NCI-H146 treated with DMSO at 0.1 percent for 48 hours (cell line): ENCODE measurements around the gene CDC34.

ENCODE experiments used
- DNase-seq: peaks from one replicate; lab custom pipeline; 2025; ENCODE audit not compliant: unreplicated experiment; lab: John Stamatoyannopoulos, UW

CDC34 gene

DNA sequence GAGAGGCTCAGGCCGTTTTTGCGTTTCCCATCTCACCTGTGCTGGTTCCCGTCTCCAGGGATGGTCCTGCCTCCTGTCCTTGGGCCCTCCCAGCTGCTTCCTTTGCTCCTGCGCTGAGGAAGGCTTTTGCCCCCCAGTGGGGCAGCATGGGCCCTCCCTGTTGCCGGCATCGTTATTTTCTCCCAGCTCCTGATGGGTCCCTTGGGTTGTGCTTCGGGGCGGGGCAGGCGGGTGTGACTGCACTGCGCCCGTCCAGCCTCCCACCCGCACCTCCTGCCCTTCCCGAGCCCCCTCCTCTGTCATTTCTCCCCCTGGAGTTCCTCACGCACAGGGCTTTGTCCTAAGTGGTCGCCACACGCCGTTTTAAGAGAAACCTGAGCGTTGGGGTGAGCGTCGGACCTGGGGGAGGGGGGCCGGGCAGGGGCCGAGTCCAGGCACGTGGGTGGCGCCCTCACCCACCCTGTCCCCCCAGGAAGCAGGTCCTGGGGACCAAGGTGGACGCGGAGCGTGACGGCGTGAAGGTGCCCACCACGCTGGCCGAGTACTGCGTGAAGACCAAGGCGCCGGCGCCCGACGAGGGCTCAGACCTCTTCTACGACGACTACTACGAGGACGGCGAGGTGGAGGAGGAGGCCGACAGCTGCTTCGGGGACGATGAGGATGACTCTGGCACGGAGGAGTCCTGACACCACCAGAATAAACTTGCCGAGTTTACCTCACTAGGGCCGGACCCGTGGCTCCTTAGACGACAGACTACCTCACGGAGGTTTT lies 9.5 kb downstream of the CDC34 start:
- no peak for DNase-seq

DNA sequence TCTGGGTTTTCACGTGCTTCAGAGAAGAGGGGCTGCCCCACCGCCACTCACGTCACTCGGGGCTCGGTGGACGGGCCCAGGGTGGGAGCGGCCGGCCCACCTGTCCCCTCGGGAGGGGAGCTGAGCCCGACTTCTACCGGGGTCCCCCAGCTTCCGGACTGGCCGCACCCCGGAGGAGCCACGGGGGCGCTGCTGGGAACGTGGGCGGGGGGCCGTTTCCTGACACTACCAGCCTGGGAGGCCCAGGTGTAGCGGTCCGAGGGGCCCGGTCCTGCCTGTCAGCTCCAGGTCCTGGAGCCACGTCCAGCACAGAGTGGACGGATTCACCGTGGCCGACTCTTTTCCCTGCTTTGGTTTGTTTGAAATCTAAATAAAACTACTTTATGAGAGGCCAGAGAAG lies 10.1 kb downstream of the CDC34 start:
- DNase-seq, result no peak

DNA sequence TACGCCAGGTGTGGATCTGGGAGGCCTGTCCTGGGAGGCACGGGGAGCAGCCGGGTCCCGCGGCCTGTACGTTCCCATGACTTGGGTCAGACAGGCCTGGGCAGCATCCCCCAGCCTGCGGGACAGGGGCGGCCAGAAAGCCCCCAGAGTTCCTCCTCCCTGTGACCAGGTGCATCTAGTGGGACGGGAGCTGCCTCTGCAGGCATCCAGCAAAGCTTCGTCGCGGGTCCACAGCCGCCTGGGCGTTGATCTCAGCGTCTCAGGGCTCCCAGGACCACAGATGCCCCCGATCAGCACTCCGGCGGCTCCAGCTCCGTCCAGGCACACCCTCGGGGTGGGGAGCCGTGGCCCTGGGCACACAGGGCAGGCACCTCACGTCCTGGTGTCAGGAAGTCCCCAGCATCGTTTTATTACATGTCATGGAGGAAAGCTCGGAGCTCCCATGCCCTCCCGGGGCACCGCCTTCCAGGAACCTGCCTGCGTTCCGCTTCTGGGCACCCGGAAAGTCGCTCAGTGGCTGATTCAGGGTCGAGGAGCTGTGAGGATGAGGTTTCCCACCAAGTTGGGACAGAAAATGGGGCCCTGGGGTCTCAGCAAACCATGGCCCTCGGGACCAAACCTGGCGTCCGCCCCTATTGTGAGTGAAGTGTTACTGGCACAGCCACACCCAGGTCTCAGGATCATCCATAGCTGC lies 10.8 kb downstream of the CDC34 start:
- DNase-seq, result no peak

DNA sequence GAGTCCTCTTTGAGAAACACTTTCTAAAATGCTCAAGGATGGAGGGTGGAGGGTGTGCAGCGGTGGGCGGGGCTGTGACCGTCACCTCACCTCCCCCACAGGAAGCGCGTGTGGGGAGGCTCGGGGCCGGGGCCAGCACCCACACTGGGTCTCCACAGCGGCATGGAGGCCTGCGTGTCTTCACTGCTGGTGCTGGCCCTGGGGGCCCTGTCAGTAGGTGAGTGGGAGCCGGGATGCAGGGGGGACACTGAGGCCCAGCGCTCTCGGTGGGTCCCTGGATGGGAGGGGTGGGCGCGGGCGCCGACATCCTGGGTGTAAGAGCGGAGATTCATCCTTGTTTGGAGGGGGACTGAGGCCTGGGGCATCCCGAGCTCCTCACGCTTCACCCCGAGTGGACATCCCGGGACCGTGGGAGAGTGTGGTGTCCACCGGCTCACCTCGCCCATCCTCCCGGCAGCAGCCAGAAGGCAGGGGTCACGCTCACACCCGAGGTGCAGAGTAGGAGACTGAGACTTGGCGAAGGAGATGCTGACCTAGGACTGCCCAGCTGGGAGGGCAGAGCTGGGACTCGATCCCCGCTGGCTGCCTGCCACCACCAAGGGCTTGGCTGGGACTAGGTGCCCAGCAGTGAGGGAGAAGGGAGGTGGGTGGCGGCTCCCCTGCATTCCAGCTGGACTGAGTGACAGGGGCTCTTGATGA lies 12.5 kb downstream of the CDC34 start, which contains the start of gene GZMM:
GZMM (plus strand) TSS at position 144 of the 699 bp plus-strand sequence; CDS start at position 163, 19 bp downstream.
- no peak for DNase-seq

DNA sequence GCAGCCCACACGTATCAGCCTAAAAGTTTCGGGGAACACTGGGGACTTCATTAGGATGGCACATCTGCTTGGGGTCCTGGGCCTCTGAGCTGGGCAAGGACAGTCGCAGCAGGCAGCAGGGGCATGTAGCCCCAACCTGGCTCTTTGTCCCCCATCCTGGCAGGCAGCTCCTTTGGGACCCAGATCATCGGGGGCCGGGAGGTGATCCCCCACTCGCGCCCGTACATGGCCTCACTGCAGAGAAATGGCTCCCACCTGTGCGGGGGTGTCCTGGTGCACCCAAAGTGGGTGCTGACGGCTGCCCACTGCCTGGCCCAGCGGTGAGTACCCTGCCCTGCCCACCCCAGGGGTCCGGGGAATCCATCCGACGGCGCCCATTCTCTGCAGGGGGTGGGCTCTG lies 15.6 kb downstream of the CDC34 start:
- DNase-seq, result no peak

DNA sequence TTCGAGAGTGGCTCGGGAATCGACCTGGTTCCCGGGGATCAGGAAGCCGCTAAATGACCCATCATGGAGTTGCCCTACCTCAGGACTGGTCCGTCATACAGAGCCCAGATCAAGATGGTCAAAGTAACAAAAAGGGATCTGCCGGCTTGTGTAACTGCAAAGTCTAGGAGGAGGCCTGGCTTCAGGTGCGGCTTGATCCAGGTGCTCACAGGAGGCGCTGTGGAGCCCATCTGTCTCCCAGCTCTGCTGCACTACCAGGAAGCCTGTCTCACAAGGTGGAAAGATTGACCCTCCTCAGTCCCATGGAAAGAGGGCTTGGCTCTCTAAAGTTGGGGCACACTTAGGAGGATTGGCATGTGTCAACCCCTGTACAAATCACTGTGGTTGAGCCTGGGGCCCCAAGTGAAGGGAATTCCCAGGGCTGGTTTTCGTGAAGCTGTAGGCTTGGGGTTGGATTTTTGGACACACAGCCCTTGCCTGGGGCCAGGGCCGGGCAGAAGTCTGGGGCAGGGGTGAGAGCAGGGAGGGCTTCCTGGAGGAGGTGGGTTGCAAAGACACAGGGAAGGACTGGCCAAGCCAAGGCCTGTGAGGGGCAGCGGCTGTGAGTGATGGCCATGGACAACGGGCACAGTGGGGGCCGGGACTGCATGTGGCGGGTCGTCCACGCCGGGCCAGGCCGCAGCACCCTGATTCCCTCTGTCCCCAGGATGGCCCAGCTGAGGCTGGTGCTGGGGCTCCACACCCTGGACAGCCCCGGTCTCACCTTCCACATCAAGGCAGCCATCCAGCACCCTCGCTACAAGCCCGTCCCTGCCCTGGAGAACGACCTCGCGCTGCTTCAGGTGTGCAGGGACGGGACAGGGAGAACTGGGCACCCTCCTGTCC lies 16.5 kb downstream of the CDC34 start:
- no peak for DNase-seq

DNA sequence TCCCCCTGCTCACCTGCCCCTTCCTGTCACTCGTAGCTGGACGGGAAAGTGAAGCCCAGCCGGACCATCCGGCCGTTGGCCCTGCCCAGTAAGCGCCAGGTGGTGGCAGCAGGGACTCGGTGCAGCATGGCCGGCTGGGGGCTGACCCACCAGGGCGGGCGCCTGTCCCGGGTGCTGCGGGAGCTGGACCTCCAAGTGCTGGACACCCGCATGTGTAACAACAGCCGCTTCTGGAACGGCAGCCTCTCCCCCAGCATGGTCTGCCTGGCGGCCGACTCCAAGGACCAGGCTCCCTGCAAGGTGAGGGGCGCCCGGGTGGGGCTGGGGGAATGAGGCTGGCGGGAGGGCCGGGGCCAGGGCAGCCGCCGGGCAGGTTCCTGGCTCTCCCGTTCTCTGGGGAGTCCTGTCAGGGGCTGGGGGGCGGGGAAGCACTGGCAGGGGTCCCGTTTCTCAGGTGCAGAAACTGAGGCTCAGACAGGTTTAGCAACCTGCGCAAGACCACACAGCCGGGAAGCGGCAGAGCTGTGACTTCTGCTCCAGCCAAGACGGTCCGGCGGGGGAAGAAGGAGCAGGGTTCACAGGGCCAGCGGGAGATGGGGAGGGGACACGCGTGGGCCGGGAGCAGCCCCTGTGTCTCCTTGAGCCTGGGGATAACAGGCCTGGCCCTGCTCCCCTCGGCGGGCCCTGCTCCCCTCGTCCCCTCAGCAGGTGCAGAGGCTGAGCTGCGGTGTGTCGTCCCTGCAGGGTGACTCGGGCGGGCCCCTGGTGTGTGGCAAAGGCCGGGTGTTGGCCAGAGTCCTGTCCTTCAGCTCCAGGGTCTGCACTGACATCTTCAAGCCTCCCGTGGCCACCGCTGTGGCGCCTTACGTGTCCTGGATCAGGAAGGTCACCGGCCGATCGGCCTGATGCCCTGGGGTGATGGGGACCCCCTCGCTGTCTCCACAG lies 17.6 kb downstream of the CDC34 start:
- DNase-seq, result no peak

DNA sequence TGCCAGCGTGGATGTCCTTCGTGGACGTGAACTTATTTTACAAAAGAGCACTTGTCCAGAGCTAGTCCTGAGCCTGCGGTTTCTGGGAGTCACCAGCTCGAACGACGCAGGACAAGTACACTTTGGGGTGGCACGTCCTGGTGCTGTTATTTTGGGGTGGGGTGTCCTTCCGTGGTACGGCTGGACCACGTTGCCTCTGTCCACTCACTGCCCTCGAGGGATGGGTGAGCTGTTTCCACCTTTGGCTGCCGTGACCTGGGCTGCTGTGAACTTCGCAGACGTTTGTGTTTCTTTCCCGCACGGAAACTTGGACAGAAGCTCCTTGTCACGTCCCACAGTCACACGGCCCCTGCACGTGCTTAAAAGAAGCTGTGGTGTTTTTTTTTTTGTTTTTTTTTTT lies 23.3 kb downstream of the CDC34 start:
- DNase-seq, result no peak

DNA sequence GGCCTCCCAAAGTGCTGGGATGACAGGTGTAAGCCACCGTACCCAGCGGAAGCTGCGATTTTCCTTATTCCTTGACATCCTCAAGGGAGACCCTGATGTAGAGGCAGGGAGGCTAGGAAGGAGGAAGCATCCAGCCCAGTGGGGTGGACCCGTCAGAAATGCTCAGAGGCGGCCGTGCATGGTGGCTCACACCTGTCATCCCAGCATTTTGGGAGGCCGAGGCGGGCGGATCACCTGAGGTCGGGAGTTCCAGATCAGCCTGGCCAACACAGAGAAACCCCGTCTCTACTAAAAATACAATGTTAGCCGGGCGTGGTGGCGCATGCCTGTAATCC lies 23.9 kb downstream of the CDC34 start:
- DNase-seq, result no peak

DNA sequence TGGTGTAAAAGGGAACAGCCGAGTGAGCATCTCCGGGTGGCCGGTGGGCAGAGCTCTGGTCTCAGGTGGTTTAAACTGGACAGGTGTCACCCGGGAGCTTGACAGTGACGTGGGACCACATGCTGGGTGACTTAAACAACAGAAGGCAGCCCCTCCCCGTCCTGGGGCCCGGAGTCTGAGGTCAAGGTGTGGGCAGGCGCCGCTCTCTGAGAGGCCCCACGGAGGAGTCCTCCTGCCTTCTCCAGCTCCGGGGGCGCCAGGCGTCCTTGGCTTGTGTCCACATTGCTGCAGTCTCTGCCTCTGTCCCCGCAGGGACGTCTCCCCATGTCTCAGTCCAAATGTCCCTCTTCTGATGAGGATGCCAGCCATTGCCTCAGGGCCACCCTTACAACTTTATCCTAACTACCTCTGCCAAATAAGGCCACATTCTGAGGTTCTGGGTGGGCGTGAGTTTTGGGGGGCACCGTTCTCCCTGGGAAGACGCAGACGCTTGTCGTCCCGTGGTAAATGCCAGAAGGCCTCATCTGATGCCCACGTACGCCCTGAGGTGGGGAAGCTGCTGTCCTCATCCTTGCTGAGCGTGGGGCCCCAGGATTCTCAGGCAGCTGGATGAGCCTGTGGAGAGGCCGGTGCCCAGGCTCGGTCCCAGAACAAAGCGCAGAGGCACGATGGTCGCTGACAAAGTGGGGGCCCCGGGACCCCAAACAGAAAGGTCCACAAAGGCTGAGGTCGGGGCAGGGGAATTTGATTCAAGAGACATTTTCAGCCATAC lies 25.2 kb downstream of the CDC34 start:
- no peak for DNase-seq

DNA sequence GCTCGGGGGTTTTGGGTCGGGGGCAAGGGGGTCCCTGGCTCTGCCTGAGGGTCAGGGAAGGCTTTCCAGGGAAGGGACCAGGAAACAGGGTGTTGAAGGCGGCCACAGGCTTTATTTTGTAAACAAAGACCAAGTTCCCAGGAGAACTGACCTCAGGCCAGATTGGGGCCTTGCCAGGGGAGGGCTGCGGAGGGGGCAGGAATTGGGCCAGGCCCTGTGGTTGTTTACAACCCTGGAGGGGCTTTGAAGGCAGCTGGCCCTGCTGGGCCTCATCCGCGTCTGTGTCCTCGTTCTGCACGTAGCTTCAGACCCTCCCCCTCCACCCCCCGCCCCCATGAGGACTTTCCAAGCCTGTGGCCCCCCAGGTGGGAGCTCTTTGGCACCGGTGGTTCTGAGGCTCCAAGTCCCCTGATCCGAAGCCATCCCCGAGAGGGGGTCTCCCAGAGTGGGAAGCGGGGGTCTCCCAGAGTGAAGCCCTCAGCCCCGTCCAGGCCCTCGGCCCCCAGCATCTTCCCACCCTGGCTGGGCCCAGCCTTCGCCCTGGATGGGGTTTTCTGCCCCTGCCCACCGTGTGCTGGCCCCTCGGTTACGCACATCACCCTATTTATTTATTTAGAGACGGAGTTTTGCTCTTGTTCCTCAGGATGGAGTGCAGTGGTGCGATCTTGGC lies 27.3 kb downstream of the CDC34 start:
- no peak for DNase-seq

DNA sequence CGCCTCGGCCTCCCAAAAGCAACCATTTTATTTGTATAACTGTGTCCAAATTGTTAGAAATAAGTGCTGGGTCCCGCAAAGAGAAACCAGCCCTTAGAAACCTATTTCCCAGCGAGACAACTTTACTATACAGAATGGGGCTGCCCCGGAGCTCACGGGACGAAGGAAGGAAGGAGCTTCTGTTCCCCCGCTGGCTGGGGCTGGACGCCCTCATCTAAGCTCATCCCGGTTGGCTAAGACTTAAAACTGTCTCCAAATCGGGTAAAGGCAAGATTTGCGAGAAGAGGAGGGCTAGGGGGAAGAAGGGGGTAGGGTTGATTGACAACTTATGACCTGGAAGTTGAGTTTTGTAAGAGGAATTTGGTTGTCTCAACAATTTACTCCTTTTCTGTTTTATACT lies 28.6 kb downstream of the CDC34 start:
- DNase-seq, result no peak

DNA sequence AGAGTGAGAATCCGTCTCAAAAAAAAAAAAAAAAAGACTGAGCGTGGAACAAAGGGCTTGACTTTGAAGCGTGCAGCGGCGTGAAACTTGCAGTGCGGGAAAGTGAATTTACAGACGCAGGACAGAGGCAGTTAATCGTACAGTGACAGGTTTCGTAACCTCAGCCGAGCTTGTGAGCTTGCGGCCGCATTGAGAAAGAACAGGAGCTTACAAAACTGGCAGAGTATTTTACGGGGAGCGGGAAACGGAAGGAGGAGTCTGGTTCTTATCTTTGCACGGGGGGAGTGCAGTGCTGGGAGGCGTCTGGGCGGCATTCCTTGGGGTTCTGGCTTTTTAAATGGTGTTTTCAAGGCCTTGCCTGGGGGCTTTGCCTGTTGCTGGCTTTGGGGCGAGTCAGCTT lies 34.8 kb downstream of the CDC34 start:
- DNase-seq, result no peak

DNA sequence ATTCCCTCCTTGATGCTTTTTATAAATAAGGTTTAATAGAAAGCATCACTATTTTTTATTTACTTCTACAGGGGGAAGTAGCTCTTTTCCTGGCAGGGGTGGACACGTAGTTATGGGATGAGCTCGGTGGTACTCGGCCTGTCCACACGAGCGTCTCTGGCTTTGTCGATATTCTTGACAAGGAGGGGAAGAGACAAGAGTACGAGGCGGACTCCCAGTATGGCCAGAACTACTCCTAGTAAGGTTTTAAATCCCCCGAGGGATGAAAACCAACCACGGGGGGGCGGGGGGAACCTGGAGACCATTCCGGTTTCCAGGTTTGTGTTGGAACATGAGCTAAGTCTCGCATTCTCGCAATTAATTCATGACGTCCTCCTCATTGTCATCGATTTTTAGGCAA lies 35.3 kb downstream of the CDC34 start:
- DNase-seq, result no peak

DNA sequence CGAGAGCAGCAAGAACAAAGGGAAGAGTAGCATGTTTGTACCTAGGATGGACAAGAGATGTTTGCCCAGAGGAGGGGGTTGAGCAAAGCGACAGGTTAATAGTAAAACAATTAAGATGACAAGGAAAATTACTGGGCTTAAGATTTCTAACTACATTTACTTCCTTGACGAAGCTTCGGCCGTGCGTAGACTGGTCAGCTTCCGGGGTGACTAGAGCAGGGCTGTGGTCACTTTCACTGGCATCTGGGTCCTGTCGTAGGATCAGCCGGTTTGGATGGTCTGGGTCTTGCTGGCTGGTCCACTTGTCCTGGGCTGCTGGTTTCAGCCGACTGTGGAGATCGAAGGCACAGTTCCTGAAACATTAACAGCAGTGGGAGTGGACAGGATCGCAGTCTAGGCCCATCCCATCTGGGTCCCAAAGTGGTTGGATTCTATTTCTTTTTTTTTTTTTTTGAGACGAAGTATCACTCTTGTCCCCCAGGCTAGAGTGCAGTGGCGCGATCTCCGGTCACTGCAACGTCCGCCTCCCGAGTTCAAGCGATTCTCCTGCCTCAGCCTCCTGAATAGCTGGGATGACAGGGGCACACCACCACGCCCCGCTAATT lies 35.8 kb downstream of the CDC34 start:
- no peak for DNase-seq

DNA sequence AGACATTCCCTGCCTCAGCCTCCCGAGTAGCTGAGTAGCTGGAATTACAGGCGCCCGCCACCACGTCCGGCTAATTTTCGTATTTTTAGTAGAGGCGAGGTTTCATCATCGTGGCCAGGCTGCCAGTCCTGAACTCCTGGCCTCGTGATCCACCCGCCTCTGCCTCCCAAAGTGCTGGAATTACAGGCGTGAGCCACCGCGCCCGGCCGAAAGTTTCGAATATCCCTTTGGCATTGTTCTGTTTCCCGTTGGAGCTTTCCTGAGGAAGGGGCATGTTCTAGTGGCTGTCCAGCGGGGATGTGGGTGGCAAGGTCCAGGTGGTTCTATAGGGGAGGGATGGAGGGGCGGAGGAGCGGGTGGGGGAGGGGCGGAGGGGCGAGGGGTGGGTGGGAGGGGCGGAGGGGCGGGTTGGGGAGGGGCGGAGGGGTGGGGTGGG lies 38.7 kb downstream of the CDC34 start:
- DNase-seq, result no peak

DNA sequence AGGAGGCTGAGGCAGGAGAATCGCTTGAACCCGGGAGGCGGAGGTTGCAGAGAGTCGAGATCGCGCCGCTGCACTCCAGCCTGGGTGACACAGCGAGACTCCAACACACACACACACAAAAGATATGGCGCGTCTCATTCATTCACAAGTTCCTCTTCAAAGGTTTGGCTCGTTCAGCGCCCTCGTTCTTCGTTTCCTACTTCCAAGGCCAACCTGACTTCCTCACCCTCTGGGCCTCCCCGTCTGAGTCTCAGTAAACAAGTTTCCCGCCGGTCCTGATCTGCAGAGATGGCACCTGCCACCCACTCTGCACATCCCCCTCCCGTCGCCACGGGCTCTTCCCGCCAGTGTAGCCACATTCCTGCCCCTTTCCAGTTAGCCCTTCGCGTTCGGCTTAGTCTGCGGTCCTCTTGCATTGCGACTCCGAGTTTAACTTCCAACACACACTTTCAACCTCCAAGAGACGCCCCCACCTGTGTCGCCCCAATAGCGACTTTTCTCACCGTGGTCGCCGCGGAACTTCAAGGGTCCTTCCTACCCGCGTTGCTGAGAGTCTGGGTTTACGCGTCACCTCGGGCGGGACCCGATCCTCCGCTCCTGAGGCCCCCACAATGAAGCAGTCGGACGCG lies 39.5 kb downstream of the CDC34 start:
- DNase-seq, result peak; percentile 36

DNA sequence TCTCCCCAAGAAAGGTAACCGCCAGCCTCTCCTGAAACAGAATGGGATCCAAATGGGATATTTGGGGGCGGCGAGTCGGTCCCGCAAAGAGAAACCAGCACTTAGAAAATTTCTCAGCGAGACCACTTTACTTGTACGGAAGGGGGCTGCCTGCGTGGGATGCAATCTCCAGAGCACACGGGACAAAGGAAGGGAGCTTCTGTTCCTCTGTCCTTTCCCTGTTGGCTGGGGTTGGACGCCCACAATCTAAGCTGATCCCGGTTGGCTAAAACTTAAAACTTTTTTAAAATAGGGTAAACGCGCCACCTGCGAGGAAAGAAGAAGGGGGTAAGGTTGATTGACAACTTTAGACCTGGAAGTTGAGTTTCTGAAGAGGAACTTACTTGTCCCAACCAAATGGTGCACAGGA lies 40.0 kb downstream of the CDC34 start:
- no peak for DNase-seq
